RWPE1 (cell line): ENCODE measurements around the gene F3.

ENCODE experiments used
- CTCF ChIA-PET: fragments of 350-600 bp; sonication (Branson Sonifier 250); formaldehyde crosslinking; extraction: SDS; loops from one replicate; lab custom pipeline; 2021; lab: Yijun Ruan, JAX
- POLR2A ChIA-PET: fragments of 400-600 bp; formaldehyde crosslinking; extraction: SDS; loops from one replicate; lab custom pipeline; 2020; ENCODE audit warnings: antibody characterized with exemption; ENCODE audit not compliant: low non-redundant PET; lab: Yijun Ruan, JAX
- DNase-seq: peaks from one replicate; pipeline ENCODE4 v3.0.0; 2012; ENCODE audit warnings: low spot score
- H3K27ac ChIP-seq: fragments of 450-650 bp; 2 replicates; pipeline ENCODE4 v1.5.1; 2017
- TF ChIP-seq, protein P1 (sequence below): fragments of 450-650 bp; conservative IDR thresholded peaks from 2 replicates; pipeline ENCODE4 v1.5.1; 2017; ENCODE audit warnings: low read depth, mild to moderate bottlenecking

The F3 gene

GRCh38 chr1:94544706-94545490 lies 3.3 kb upstream of the F3 start:
- H3K27ac ChIP-seq: no peak overlapping the region
- CTCF ChIA-PET: interaction anchor here (0.8 to 1.3 kb wide), 2 partner anchors 260 to 300 kb away, joined by 3 to 4 read pairs; no protein-coding TSS in a partner anchor

GRCh38 chr1:94543893-94544635 lies 2.5 kb upstream of the F3 start:
- no peak for DNase-seq
- TF ChIP-seq, protein P1, sequence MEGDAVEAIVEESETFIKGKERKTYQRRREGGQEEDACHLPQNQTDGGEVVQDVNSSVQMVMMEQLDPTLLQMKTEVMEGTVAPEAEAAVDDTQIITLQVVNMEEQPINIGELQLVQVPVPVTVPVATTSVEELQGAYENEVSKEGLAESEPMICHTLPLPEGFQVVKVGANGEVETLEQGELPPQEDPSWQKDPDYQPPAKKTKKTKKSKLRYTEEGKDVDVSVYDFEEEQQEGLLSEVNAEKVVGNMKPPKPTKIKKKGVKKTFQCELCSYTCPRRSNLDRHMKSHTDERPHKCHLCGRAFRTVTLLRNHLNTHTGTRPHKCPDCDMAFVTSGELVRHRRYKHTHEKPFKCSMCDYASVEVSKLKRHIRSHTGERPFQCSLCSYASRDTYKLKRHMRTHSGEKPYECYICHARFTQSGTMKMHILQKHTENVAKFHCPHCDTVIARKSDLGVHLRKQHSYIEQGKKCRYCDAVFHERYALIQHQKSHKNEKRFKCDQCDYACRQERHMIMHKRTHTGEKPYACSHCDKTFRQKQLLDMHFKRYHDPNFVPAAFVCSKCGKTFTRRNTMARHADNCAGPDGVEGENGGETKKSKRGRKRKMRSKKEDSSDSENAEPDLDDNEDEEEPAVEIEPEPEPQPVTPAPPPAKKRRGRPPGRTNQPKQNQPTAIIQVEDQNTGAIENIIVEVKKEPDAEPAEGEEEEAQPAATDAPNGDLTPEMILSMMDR: no peak
- ChIA-PET POLR2A (no interaction called here), CTCF (interaction anchor here (0.8 to 1.3 kb wide), 2 partner anchors 261 to 300 kb away, joined by 3 to 4 read pairs; no protein-coding TSS in a partner anchor)
- no peak overlapping the region for H3K27ac ChIP-seq

More at GRCh38 chr1:94544706-94545490, 3.3 kb upstream of the F3 start:
- POLR2A ChIA-PET: no interaction called here
- DNase-seq: no peak
- TF ChIP-seq, protein P1: no peak

DNA sequence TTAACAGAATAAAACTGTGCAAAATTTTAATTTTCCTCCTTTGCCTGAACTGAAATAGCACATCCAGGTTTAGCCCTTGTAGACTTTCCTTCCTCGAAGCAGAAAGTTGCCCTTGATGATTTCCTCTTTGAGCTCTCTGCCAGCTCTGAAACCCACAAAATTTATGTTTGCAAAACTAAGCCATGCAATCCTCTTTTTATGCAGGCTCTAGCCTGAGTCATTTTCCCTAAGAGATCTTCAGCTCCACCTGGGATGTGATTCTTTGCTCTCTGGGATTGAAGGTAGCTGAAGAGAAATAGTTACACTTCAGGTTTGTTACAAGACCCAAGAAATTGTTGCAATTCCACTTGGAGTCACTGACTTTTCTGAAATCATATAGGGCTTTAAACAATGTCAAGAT lies 1.4 kb upstream of the F3 start:
- H3K27ac ChIP-seq: no peak overlapping the region
- TF ChIP-seq, protein P1: no peak
- ChIA-PET CTCF (interaction anchor here (0.8 to 1.1 kb wide), 2 partner anchors 53 to 264 kb away, joined by 3 to 6 read pairs; no protein-coding TSS in a partner anchor), POLR2A (no interaction called here)
- no peak for DNase-seq

GRCh38 chr1:94542088-94542870 lies 720 bp upstream of the F3 start:
- ChIA-PET POLR2A (interaction anchor here (0.6 to 1.1 kb wide), 6 partner anchors 11 to 313 kb away, joined by 3 to 5 read pairs (median 4); no protein-coding TSS in a partner anchor), CTCF (interaction anchor here (0.8 to 1.1 kb wide), 2 partner anchors 54 to 265 kb away, joined by 3 to 6 read pairs; no protein-coding TSS in a partner anchor)
- peak overlapping the region; percentile 97 for H3K27ac ChIP-seq
- TF ChIP-seq, protein P1: no peak
- no peak for DNase-seq

GRCh38 chr1:94540440-94541245 lies 916 bp downstream of the F3 start:
- CTCF ChIA-PET: interaction anchor here (0.5 to 1.3 kb wide), 3 partner anchors 17 to 202 kb away, joined by 3 to 5 read pairs (median 5); no protein-coding TSS in a partner anchor
- TF ChIP-seq, protein P1: no peak
- no peak for DNase-seq
- peak overlapping the region; percentile 97 for H3K27ac ChIP-seq
- POLR2A ChIA-PET: no interaction called here
